IPS-20b (cell line): ENCODE measurements around the gene LCN9.

Experiments used
- H3K27ac ChIP-seq: one replicate; pipeline ENCODE4 v1.5.1; 2013; ENCODE audit warnings: low read length
- H3K27me3 ChIP-seq: 2 replicates; pipeline ENCODE4 v1.6.1; 2013; ENCODE audit warnings: mild to moderate bottlenecking, low read length, inconsistent platforms; ENCODE audit not compliant: insufficient read depth
- H3K36me3 ChIP-seq: 2 replicates; pipeline ENCODE4 v1.6.1; 2013; ENCODE audit warnings: low read depth, mild to moderate bottlenecking, inconsistent platforms, low read length, moderate library complexity; ENCODE audit not compliant: insufficient read depth
- H3K4me1 ChIP-seq: 2 replicates; pipeline ENCODE4 v1.6.1; 2013; ENCODE audit warnings: mild to moderate bottlenecking, control low read depth, inconsistent platforms, low read length, moderate library complexity; ENCODE audit not compliant: insufficient read depth
- H3K4me3 ChIP-seq: 2 replicates; pipeline ENCODE4 v1.5.1; 2013; ENCODE audit warnings: mild to moderate bottlenecking, low read length, inconsistent platforms
- H3K9ac ChIP-seq: 2 replicates; pipeline ENCODE4 v1.6.1; 2013; ENCODE audit warnings: low read depth, mild to moderate bottlenecking, inconsistent platforms, low read length, moderate library complexity
- H3K9me3 ChIP-seq: 2 replicates; pipeline ENCODE4 v1.6.1; 2013; ENCODE audit warnings: mild to moderate bottlenecking, low read depth, low read length, inconsistent platforms; ENCODE audit not compliant: insufficient read depth

LCN9 gene

GRCh38 chr9:135662758-135663450 is at the start of gene LCN9:
Gene LCN9, plus strand, starts transcription at chr9:135663309. Its CDS starts 13 bp downstream, at chr9:135663322.
- Histone ChIP-seq H3K36me3 (no peaks in the 10 kb centered on the region), H3K27me3 (no peaks in the 10 kb centered on the region), H3K9ac (no peak within 1 kb of the TSS)

GRCh38 chr9:135613946-135614805 is 48.9 kb upstream of the LCN9 start:
- Histone ChIP-seq H3K36me3 (no peaks in the 10 kb centered on the region), H3K9ac (no peak overlapping the region), H3K4me3 (no peak overlapping the region), H3K27ac (no peak overlapping the region), H3K9me3 (no peaks in the 10 kb centered on the region), H3K27me3 (no peaks in the 10 kb centered on the region), H3K4me1 (no peaks in the 10 kb centered on the region)

More at GRCh38 chr9:135662758-135663450, at the start of gene LCN9:
- H3K4me3 ChIP-seq = no peak within 1 kb of the TSS
- H3K27ac ChIP-seq = no peak within 1 kb of the TSS
- H3K4me1 ChIP-seq = peaks cover 3% of the 10 kb centered on the region
- no peaks in the 10 kb centered on the region for H3K9me3 ChIP-seq

GRCh38 chr9:135614821-135615665 is 48.1 kb upstream of the LCN9 start:
- Histone ChIP-seq H3K9me3 (no peaks in the 10 kb centered on the region), H3K27ac (no peak overlapping the region), H3K4me3 (no peak overlapping the region), H3K4me1 (no peaks in the 10 kb centered on the region), H3K9ac (no peak overlapping the region), H3K36me3 (no peaks in the 10 kb centered on the region), H3K27me3 (no peaks in the 10 kb centered on the region)

- no peak overlapping the region for H3K4me3 ChIP-seq
- H3K27ac ChIP-seq = no peak overlapping the region
- no peaks in the 10 kb centered on the region for H3K4me1 ChIP-seq
- no peak overlapping the region for H3K9ac ChIP-seq
- H3K36me3 ChIP-seq = no peaks in the 10 kb centered on the region
- H3K27me3 ChIP-seq = no peaks in the 10 kb centered on the region
- H3K9me3 ChIP-seq = no peaks in the 10 kb centered on the region
Measured at GRCh38 chr9:135615666-135616618, 47.2 kb upstream of the LCN9 start.

GRCh38 chr9:135616619-135617537 is 46.2 kb upstream of the LCN9 start:
- H3K27me3 ChIP-seq = no peaks in the 10 kb centered on the region
- no peak overlapping the region for H3K4me3 ChIP-seq
- no peak overlapping the region for H3K27ac ChIP-seq
- H3K4me1 ChIP-seq = no peaks in the 10 kb centered on the region
- no peaks in the 10 kb centered on the region for H3K36me3 ChIP-seq
- no peak overlapping the region for H3K9ac ChIP-seq
- H3K9me3 ChIP-seq = no peaks in the 10 kb centered on the region

- no peak overlapping the region for H3K4me3 ChIP-seq
- H3K9ac ChIP-seq = no peak overlapping the region
- H3K36me3 ChIP-seq = no peaks in the 10 kb centered on the region
- H3K4me1 ChIP-seq = no peaks in the 10 kb centered on the region
- H3K27ac ChIP-seq = no peak overlapping the region
- H3K9me3 ChIP-seq = no peaks in the 10 kb centered on the region
- no peaks in the 10 kb centered on the region for H3K27me3 ChIP-seq
Measured at GRCh38 chr9:135617538-135617900, 45.6 kb upstream of the LCN9 start.

GRCh38 chr9:135617991-135618411 is 45.1 kb upstream of the LCN9 start:
- Histone ChIP-seq H3K9ac (no peak overlapping the region), H3K27ac (no peak overlapping the region), H3K36me3 (no peaks in the 10 kb centered on the region), H3K4me3 (no peak overlapping the region), H3K27me3 (no peaks in the 10 kb centered on the region), H3K9me3 (no peaks in the 10 kb centered on the region), H3K4me1 (no peaks in the 10 kb centered on the region)

GRCh38 chr9:135618866-135619598 is 44.1 kb upstream of the LCN9 start:
- no peaks in the 10 kb centered on the region for H3K9me3 ChIP-seq
- no peak overlapping the region for H3K9ac ChIP-seq
- no peaks in the 10 kb centered on the region for H3K4me1 ChIP-seq
- no peak overlapping the region for H3K4me3 ChIP-seq
- no peak overlapping the region for H3K27ac ChIP-seq
- H3K36me3 ChIP-seq = no peaks in the 10 kb centered on the region
- H3K27me3 ChIP-seq = no peaks in the 10 kb centered on the region

- Histone ChIP-seq H3K4me1 (no peaks in the 10 kb centered on the region), H3K9ac (no peak overlapping the region), H3K36me3 (no peaks in the 10 kb centered on the region), H3K27ac (no peak overlapping the region), H3K9me3 (no peaks in the 10 kb centered on the region), H3K27me3 (no peaks in the 10 kb centered on the region), H3K4me3 (no peak overlapping the region)
Measured at GRCh38 chr9:135619599-135619886, 43.6 kb upstream of the LCN9 start.

GRCh38 chr9:135620558-135620957 is 42.6 kb upstream of the LCN9 start:
- Histone ChIP-seq H3K36me3 (no peaks in the 10 kb centered on the region), H3K9ac (no peak overlapping the region), H3K4me1 (no peaks in the 10 kb centered on the region), H3K27me3 (no peaks in the 10 kb centered on the region), H3K9me3 (no peaks in the 10 kb centered on the region), H3K27ac (no peak overlapping the region), H3K4me3 (no peak overlapping the region)
